Neural progenitor cell (in vitro differentiated cells): Measurements from ENCODE around the gene ADAP2. TPM values are rescaled to one million over a fixed set of nuclear protein-coding genes. Genes with fewer than 3 reads are reported as not detected.

ENCODE experiments used
- DNase-seq: peaks from one replicate; pipeline ENCODE4 v3.0.0-alpha.2; 2016; ENCODE audit warnings: low spot score
- H2AFZ ChIP-seq: fragments of 200-600 bp; sonication (generic); replicated peaks from 2 replicates; pipeline ENCODE4 v1.6.1; 2016; ENCODE audit warnings: antibody characterized with exemption
- H3F3A ChIP-seq: fragments of 200-600 bp; sonication (generic); 2 replicates; pipeline ENCODE4 v1.6.1; 2016; ENCODE audit warnings: antibody characterized with exemption, low read depth
- H3K27ac ChIP-seq: fragments of 200-600 bp; sonication (generic); 2 replicates; pipeline ENCODE4 v1.5.1; 2016; ENCODE audit warnings: mild to moderate bottlenecking
- H3K27me3 ChIP-seq: fragments of 200-600 bp; sonication (generic); 2 replicates; pipeline ENCODE4 v1.6.1; 2016; ENCODE audit warnings: mild to moderate bottlenecking, moderate library complexity
- H3K36me3 ChIP-seq: fragments of 200-600 bp; sonication (generic); 2 replicates; pipeline ENCODE4 v1.5.1; 2016
- H3K4me1 ChIP-seq: fragments of 200-600 bp; sonication (generic); 2 replicates; pipeline ENCODE4 v1.6.1; 2016; ENCODE audit warnings: mixed run types
- H3K4me2 ChIP-seq: fragments of 200-600 bp; sonication (generic); 2 replicates; pipeline ENCODE4 v1.6.1; 2016
- H3K4me3 ChIP-seq: fragments of 200-600 bp; sonication (generic); 2 replicates; pipeline ENCODE4 v1.5.1; 2016
- H3K79me2 ChIP-seq: fragments of 200-600 bp; sonication (generic); 2 replicates; pipeline ENCODE4 v1.6.1; 2016; ENCODE audit warnings: low read depth
- H3K9ac ChIP-seq: fragments of 200-600 bp; sonication (generic); 2 replicates; pipeline ENCODE4 v1.6.1; 2016
- H3K9me3 ChIP-seq: fragments of 200-600 bp; sonication (generic); 2 replicates; pipeline ENCODE4 v1.5.1; 2016; ENCODE audit warnings: low read depth
- H4K20me1 ChIP-seq: fragments of 200-600 bp; sonication (generic); 2 replicates; pipeline ENCODE4 v1.6.1; 2016; ENCODE audit warnings: low read depth
- H3K27ac Mint-ChIP-seq: 3 replicates; pipeline ENCODE4 v1.8.0; 2021; ENCODE audit warnings: mixed read lengths
- H3K27me3 Mint-ChIP-seq: 2 replicates; pipeline ENCODE4 v1.8.0; 2022; ENCODE audit warnings: low read depth, mild to moderate bottlenecking, inconsistent platforms, moderate library complexity, mixed read lengths; ENCODE audit not compliant: insufficient read depth
- H3K36me3 Mint-ChIP-seq: 3 replicates; pipeline ENCODE4 v1.8.0; 2021; ENCODE audit warnings: mixed read lengths
- H3K4me1 Mint-ChIP-seq: 3 replicates; pipeline ENCODE4 v1.8.0; 2021; ENCODE audit warnings: mixed read lengths
- H3K4me3 Mint-ChIP-seq: 3 replicates; pipeline ENCODE4 v1.8.0; 2021; ENCODE audit warnings: mild to moderate bottlenecking, moderate library complexity, mixed read lengths
- H3K9me3 Mint-ChIP-seq: 3 replicates; pipeline ENCODE4 v1.8.0; 2020; ENCODE audit warnings: mixed read lengths
- EZH2 ChIP-seq: fragments of 200-600 bp; sonication (generic); IDR thresholded peaks from 2 replicates; pipeline ENCODE4 v1.6.1; 2017; ENCODE audit warnings: antibody characterized with exemption, mild to moderate bottlenecking, moderate library complexity
- EZH2phosphoT487 ChIP-seq: fragments of 200-600 bp; sonication (generic); IDR thresholded peaks from 2 replicates; pipeline ENCODE4 v1.6.1; 2017; ENCODE audit warnings: antibody characterized with exemption
- total RNA-seq: library from RNA; depleted of rRNA; stranded (reverse); fragments of >200 nt; gene quantifications from 2 replicates; pipeline ENCODE4 v1.2.3, GENCODE V29; 2015; ENCODE audit warnings: low replicate concordance
- TF ChIP-seq, protein P1 (sequence below): fragments of 200-600 bp; sonication (generic); IDR thresholded peaks from 2 replicates; pipeline ENCODE4 v1.5.1; 2017; ENCODE audit warnings: antibody characterized with exemption, mild to moderate bottlenecking

Gene ADAP2
- total RNA-seq, 1 donor from 2014 or later = 0.99 TPM

DNA sequence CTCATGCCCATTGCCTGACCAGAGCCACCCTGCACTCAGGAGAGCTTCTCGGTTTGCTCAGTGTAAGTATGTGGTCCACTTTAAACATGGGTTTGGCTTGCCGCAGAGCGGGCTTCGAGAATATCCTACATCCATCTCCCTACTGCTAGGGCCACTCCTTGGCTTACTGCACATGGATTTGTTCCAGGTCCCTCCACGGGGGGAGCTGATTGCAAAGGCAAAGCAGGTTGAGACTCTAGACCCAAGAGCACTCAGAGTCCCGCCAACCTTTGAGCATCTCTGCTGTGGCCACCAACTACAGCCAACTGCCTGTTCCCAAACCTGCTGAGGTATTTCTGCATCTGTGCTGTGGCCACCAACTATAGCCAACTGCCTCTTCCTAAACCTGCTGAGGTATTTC lies 75.5 kb downstream of the ADAP2 start:
- H3F3A ChIP-seq = no peaks in the 10 kb centered on the region
- H3K27me3 Mint-ChIP-seq = no peaks in the 10 kb centered on the region
- no peaks in the 10 kb centered on the region for H4K20me1 ChIP-seq
- TF ChIP-seq, protein P1, sequence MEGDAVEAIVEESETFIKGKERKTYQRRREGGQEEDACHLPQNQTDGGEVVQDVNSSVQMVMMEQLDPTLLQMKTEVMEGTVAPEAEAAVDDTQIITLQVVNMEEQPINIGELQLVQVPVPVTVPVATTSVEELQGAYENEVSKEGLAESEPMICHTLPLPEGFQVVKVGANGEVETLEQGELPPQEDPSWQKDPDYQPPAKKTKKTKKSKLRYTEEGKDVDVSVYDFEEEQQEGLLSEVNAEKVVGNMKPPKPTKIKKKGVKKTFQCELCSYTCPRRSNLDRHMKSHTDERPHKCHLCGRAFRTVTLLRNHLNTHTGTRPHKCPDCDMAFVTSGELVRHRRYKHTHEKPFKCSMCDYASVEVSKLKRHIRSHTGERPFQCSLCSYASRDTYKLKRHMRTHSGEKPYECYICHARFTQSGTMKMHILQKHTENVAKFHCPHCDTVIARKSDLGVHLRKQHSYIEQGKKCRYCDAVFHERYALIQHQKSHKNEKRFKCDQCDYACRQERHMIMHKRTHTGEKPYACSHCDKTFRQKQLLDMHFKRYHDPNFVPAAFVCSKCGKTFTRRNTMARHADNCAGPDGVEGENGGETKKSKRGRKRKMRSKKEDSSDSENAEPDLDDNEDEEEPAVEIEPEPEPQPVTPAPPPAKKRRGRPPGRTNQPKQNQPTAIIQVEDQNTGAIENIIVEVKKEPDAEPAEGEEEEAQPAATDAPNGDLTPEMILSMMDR = no peak
- TF ChIP-seq EZH2 = no peak
- no peak for TF ChIP-seq EZH2phosphoT487
- H3K79me2 ChIP-seq = no peaks in the 10 kb centered on the region
- DNase-seq = no peak
- no peaks in the 10 kb centered on the region for H3K27me3 ChIP-seq
- no peak overlapping the region for H3K27ac ChIP-seq
- H3K4me3 Mint-ChIP-seq = no peak overlapping the region
- H3K36me3 Mint-ChIP-seq = peaks cover 15% of the 10 kb centered on the region
- H3K9me3 ChIP-seq = no peaks in the 10 kb centered on the region
- no peak overlapping the region for H3K9ac ChIP-seq
- H2AFZ ChIP-seq = no peak overlapping the region
- H3K36me3 ChIP-seq = no peaks in the 10 kb centered on the region
- H3K4me3 ChIP-seq = no peak overlapping the region
- no peaks in the 10 kb centered on the region for H3K9me3 Mint-ChIP-seq
- H3K27ac Mint-ChIP-seq = no peak overlapping the region
- no peak overlapping the region for H3K4me2 ChIP-seq
- H3K4me1 Mint-ChIP-seq = no peaks in the 10 kb centered on the region
- no peaks in the 10 kb centered on the region for H3K4me1 ChIP-seq

DNA sequence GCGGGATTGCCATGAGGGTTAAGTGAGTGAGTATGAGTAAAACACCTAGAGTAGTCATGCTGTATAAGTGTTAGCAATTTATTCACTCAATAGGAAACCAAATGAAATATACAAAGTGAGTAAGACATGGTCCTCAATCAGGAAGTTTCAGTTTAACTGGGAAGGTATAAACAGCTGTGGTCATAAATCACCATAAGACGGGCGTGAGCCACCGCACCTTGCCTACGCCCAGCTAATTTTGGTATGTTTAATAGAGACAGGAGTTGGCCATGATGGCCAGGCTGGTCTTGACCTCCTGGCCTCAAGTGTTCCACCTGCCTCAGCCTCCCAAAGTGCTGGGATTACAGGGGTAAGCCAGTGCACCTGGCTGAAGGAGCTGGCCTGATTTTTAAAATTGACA lies 76.1 kb downstream of the ADAP2 start:
- no peaks in the 10 kb centered on the region for H3K9me3 Mint-ChIP-seq
- no peak for DNase-seq
- Histone ChIP-seq H4K20me1 (no peaks in the 10 kb centered on the region), H3K79me2 (no peaks in the 10 kb centered on the region), H3K27ac (no peak overlapping the region), H2AFZ (no peak overlapping the region), H3K27me3 (no peaks in the 10 kb centered on the region), H3K4me3 (no peak overlapping the region), H3K9me3 (no peaks in the 10 kb centered on the region), H3K4me1 (no peaks in the 10 kb centered on the region), H3K36me3 (no peaks in the 10 kb centered on the region), H3K4me2 (no peak overlapping the region), H3K9ac (no peak overlapping the region), H3F3A (no peaks in the 10 kb centered on the region)
- H3K27me3 Mint-ChIP-seq = no peaks in the 10 kb centered on the region
- H3K36me3 Mint-ChIP-seq = peaks cover 15% of the 10 kb centered on the region
- H3K4me1 Mint-ChIP-seq = no peaks in the 10 kb centered on the region
- H3K27ac Mint-ChIP-seq = no peak overlapping the region
- H3K4me3 Mint-ChIP-seq = no peak overlapping the region
- TF ChIP-seq EZH2 = no peak
- TF ChIP-seq, protein P1 = no peak
- no peak for TF ChIP-seq EZH2phosphoT487

DNA sequence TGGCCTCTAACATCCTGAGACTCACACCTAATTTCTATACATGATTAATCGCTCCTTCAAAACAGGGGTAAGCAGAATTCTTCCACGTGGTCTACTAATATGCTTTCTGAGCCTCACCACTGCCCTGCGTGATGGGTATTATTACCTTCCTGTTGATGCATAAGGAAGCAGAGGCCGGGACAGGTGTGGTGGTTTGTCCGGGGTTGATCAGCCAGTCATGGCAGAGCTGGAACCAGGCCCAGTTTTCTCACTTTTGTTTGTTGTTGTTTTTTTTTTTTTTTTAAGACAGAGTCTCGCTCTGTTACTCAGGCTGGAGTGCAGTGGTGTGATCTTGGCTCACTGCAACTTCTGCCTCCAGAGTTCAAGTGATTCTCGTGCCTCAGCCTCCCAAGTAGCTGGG lies 80.3 kb downstream of the ADAP2 start:
- Histone ChIP-seq H3K79me2 (no peaks in the 10 kb centered on the region), H4K20me1 (no peaks in the 10 kb centered on the region), H3K27me3 (no peaks in the 10 kb centered on the region), H3K27ac (no peak overlapping the region), H3K4me1 (no peaks in the 10 kb centered on the region), H3K9ac (no peak overlapping the region), H3K4me2 (no peak overlapping the region), H2AFZ (no peak overlapping the region), H3F3A (no peaks in the 10 kb centered on the region), H3K9me3 (no peaks in the 10 kb centered on the region), H3K4me3 (no peak overlapping the region), H3K36me3 (no peaks in the 10 kb centered on the region)
- peaks cover 6% of the 10 kb centered on the region for H3K9me3 Mint-ChIP-seq
- H3K4me3 Mint-ChIP-seq = no peak overlapping the region
- TF ChIP-seq, protein P1 = no peak
- TF ChIP-seq EZH2 = no peak
- no peak for TF ChIP-seq EZH2phosphoT487
- H3K27me3 Mint-ChIP-seq = no peaks in the 10 kb centered on the region
- peaks cover 18% of the 10 kb centered on the region for H3K36me3 Mint-ChIP-seq
- DNase-seq = no peak
- H3K27ac Mint-ChIP-seq = no peak overlapping the region
- H3K4me1 Mint-ChIP-seq = no peaks in the 10 kb centered on the region
